Cortex of kidney (tissue), 1 donor: ENCODE data around the gene BIN1.

ENCODE experiments used
- DNase-seq: peaks from one replicate; lab custom pipeline; 2025; lab: John Stamatoyannopoulos, UW

BIN1 gene

DNA sequence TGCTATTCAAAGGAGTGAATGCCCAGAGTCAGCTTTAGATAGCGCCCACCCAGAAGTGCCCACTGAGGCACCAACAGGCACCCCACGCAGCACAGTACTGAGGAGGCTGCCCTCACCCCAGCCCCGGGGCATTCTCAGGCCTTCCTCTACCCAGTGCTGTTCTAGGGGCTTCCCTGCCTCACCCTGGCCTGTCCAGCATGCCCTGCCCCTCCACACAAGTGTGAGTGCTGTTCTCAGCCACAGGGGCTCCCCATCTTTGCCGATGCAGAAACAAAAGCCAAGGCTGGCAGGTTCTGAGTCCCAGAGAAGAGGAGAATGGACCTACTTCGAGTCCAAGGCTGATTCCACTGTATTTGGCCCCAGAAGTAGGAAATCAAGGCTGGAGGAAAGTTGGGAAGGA is 15.8 kb downstream of the BIN1 start:
- no peak for DNase-seq

DNA sequence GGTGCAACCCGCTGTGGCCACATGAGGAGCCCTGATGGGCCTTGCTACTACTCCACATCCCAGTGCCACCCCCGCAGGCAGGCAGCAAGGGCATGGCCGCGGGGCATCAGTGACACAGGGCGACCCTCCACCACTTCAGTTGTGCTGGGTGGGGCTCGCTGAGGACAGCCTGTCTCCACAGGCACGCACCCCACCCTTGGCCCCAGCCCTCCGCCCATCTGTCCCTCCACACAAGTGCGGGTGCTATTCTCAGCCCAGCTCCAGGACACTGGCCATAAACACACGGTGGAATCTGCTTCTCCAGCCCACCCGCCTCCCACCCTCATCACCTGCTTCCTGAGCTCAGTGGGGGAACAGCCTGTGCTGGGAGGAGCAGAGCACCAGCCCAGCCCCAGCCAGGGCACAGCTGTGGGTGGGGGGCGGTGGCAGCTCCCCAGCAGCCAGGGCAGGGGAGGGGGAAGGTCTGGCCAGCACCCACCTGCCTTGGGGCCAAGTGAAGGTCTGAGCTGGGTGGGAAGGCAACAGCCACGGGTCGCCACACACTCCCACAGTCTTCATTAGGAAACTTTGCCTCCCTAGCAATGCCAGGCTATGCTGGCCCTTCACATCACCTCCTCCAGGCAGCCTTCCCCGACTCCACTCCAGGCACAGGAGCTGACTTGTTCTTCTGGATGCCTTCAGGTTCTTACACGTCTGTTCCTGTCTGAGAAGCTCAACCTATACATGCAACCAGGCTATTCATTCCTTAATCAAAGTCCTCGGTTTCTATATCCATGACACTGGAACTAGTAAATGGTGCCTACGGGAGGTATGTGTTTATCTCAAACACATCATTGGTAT is 16.5 kb downstream of the BIN1 start:
- DNase-seq = no peak

- no peak for DNase-seq
Observed at GRCh38 chr2:127089478-127090235, 17.3 kb downstream of the BIN1 start.

GRCh38 chr2:127088706-127089105 is 18.2 kb downstream of the BIN1 start:
- DNase-seq = no peak

DNA sequence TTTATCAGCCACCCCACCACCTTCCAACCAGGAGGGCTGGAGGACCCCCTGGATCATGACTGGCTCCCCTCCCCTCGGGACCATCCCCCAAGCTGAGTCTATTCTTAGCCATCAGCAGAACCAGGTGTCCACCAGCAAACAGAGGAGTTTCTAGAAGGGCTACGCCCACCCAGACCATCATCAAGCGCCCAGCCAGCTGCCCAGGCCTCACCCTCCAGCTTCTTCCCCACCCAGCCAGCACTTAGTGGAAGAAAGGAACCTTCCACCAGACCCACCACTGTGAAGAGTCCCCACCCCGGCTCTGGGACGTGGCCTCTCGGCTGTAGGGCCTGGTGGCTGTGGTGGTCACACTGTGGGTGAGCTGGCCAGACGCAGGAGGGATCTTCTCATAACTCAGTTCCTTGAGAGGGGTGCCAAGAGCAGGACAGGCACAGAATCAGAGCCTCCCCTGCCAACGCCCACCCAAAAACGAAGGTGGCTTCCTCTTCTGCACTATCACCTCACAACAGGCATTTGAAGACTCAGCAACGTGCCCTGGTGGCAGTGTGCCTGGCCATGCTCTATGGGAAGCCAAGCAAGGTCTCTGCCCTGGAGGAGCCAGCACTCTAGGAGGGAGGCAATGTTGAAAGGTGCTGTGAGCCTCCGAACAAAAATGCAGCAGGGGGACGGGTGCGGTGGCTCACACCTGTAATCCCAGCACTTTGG is 19.0 kb downstream of the BIN1 start:
- no peak for DNase-seq

- no peak for DNase-seq
Observed at GRCh38 chr2:127086990-127087790, 19.8 kb downstream of the BIN1 start.

DNA sequence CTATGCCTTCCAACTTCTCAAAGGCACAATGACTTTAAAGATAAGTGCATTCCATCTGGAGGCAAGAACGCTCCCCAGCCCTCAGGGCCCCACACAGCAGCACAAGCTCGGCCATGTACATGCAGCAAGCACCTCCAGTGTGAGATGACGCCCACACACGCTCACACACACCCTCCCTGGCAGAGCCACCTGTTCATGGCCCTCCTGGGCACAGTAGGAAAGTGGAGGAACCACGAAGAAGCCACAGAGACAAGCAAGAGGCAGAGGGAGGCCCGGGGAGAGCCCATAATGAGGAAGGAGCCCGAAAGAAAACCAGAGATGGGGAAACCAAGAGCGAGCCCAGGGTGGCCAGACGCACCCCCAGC is 21.7 kb downstream of the BIN1 start:
- no peak for DNase-seq

- no peak for DNase-seq
Observed at GRCh38 chr2:127084611-127085316, 22.2 kb downstream of the BIN1 start.

DNA sequence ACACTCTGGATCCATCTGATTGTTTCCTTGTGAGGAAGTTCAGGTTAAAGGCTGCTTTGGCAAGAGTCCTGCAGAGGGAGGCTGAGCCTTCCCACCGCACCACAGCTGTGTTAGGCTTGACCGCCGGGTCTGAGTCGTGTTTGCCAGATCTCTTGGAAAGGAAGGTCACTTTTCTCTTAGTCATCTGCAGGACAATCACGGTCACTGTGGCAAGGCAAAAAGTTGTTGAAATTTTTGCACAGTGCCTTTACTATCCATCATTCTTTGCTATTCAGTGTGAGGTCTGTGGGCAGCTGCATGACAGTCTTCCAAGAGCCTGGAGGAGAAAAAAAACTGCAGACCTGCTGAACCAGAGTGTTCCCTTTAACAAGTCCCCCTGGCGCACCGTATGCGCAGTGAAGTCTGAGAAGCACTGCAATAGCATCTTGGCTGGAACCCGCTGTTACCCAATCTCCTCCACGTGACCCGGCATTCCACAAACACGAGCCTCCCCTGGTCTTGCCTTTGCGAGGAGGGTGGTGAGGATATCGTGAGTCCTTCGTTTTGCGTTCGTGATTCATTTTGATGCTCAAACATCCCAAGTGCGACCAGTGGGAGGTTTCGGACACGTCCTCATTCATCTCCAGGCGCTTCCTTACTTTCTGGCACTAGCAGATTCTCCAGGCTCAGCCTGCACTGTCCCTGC is 23.0 kb downstream of the BIN1 start:
- no peak for DNase-seq

DNA sequence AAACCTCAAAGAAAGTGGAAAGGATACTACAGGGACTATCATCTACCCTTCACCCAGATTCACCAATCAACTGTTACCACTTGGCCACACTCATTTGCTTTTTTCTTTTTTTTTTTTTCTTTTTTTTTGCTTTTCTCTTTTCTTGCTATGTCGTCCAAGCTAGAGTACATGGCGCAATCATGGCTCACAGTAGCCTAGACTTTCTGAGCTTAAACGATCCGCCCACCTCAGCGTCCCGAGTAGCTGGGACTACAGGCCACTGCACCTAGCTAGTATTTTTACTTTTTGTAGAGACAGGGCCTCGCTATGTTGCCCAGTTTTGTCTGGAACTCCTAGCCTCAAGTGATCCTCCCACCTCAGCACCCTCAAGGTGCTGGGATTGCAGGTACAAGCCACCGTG is 24.0 kb downstream of the BIN1 start:
- DNase-seq = no peak

DNA sequence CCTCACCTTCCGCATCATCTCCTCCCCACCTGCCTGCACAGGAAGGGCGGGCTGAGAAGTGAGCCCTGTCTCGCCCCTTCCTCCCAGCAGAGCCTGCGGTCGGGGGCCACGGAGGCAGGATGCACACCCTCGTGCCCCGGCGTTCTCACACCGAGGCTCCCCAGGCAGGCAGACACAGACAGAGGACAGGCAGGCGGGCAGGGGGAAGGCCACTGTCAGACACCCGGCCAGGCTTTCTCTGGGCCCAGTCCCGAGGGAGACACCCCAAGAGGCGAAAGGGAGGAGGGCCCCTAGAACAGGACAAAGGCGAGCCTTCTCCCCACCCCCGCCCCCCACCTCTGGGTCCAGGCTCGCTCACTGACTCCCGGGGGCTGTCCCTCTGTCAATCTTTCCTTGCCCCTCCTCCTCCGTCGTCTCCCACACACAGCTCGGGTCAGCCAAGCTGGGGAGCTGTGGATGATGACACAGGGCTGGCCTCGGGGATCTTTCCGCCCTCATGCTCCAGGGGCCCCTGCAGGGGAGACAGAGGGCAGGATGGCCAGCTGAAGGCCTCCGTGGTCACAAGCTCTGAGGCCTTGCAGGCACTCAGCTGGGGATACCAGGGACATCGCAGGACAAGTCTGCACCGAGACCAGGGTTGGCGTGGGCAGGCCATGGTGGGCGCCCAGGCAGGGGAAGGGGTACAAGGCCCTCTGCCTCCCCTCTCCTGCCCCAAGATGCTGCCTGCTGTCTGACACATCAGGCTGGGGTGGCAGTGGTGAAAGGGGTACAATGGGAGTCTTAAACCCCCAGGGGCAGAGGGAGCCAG is 24.9 kb downstream of the BIN1 start:
- no peak for DNase-seq

GRCh38 chr2:127080938-127081755 is 25.8 kb downstream of the BIN1 start:
- peak; percentile 10 for DNase-seq

DNA sequence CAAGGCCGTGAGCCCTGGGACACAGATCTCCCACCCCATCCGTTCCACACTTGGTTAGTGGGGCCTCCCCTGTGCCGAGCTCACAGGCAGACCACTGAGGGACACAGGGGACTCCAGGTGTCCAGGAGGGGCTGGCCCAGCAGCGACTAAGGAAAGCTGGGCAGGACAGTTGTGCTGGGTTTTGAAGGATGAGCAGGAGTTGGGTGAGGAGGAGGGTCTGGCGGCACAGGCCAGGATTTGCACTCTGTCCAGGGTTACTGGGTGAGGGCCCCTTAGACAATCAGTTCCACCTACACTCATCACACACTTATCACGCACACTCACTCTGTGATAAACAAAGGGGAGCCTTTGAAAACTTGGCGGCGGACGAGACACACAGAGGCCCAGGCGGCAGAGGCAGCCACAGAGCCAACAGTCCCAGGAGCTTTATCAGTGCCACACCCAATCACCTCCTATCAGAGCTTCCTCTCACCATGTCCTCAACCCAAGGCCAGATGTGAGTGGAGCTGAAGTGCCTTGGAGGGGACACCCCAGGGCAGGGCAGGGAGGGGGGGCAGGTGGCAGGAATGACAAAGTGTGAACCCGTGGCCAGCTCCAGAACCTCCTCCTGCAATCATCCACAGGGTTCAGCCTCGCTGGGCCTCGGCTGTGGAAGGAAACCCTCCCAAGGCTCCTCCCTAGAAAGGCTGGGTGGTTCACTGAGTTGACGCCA is 26.6 kb downstream of the BIN1 start:
- no peak for DNase-seq

DNA sequence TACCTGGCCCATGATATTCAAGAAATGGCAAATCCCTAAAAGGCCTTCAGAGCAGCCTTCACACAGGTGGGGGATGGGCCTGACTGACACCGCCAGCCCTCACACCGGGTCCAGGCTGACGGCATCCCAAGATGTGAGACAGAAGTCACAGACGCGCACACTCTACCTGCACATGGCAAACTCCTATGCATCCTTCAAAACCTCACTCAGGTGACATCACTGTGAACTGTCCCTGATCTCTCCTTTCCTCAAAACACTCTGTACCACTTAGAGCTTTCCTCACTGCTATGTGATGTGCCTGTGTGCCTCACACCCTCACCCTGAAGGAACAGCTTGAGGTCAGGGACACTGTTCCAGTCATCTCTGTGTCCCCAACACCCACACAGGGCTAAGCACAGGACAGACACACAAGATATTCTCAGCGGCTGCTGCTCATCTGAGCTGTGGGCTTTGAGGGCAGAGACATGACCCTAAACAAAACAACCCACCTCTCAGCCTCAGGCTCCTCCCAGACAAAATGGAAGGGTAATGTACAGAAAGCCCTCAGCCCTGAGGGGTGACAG is 27.5 kb downstream of the BIN1 start:
- DNase-seq = no peak

GRCh38 chr2:127078666-127079270 is 28.2 kb downstream of the BIN1 start:
- DNase-seq = no peak

GRCh38 chr2:127078028-127078427 is 28.9 kb downstream of the BIN1 start:
- DNase-seq = peak; percentile 7

GRCh38 chr2:127076924-127077323 is 30.0 kb downstream of the BIN1 start:
- no peak for DNase-seq

DNA sequence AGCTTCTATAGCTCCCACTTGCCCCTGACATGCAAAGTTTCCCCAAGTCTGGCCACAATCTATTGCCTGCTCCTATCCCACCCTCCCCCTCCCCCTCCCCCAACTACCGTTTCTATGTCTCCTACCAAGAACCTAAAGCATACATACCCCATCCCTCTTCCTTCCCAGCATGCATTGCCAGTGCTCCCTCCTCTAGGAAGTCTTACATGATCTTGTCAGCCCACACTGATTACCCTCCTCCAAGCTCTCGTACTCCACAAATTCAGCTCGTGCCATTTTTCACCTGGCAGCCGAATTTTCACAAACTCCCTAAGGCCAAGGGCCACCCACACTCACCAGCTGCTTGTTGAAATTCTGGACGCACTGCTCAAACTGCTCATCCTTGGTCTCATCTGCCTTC is 30.7 kb downstream of the BIN1 start:
- DNase-seq = no peak
